ENCODE data around the gene ANO10.

ANO10 gene

DNA sequence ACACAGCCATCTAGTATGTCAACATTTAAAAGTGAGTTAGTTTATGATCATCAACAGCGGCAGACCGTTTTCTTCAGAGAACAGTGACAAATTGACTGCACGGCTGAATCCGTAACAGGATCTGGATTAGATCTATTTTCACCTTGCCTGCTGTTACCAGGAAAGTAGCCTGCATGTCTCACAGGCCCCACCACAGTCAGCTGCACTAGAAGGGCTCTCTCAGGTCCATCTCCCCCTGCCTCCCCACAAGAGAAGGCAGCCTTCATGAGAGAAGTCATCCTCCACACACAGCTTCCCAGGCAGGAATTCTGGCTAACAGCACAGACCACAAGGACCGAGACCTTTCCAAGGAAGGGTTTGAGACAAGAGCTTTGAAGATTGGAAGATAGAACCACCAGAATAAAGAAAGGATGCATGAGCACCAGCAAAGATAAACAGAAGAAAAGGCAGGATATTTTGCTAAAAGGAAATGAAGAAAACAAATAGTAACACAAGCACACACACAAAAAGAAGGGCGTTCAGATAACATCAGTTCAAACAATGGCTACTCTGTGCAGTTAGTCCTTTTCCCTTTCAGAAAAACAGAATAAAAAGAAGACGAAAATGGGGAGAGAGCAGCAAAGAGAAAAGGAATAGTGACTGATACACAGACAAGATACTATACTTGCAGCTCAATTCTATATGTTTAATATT lies 208.0 kb downstream of the ANO10 start:
- DNase-seq (ENCODE audit: low read depth): no peak

GRCh38 chr3:43411429-43411828 lies 210.4 kb downstream of the ANO10 start:
- no peak for DNase-seq (ENCODE audit: low read depth)

DNA sequence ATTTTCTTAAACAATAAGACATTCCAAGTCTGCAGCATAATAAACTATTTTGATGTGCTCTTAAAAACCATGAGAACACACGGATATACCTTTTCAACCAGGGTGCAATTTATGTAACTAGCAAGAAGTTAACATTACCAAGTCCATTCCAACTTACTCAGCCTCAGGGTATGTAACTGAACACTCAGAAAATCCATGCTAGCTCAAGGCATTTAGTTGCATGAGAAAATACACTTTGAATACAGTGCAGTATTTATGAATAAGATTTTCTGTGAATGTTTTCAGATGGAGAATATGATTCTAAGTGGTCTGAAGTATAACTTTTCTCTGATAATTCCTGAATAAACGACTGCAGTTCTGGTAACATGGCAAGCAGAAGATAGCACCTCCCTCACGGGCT lies 211.2 kb downstream of the ANO10 start:
- DNase-seq (ENCODE audit: low read depth): no peak

- DNase-seq (ENCODE audit: low read depth): no peak
Observed at GRCh38 chr3:43409506-43409905, 212.3 kb downstream of the ANO10 start.

DNA sequence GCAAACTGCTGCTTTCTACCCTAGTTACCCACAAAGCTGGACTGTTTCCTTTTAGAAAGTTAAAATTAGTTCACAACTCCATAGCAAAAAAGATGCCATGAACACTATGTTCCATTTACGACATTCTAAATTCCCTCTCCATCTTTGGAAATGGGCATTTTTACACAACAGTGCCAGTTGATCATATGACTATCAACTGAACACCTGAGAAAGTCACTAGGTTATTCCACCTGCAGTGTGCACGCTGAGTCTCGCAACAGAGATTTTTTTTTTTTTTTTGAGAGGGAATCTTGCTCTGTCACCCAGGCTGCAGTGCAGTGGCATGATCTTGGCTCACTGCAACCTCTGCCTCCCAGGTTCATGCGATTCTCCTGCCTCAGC lies 215.2 kb downstream of the ANO10 start:
- DNase-seq (ENCODE audit: low read depth): no peak

GRCh38 chr3:43405888-43406642 lies 215.7 kb downstream of the ANO10 start:
- DNase-seq (ENCODE audit: low read depth): peak; percentile 18

DNA sequence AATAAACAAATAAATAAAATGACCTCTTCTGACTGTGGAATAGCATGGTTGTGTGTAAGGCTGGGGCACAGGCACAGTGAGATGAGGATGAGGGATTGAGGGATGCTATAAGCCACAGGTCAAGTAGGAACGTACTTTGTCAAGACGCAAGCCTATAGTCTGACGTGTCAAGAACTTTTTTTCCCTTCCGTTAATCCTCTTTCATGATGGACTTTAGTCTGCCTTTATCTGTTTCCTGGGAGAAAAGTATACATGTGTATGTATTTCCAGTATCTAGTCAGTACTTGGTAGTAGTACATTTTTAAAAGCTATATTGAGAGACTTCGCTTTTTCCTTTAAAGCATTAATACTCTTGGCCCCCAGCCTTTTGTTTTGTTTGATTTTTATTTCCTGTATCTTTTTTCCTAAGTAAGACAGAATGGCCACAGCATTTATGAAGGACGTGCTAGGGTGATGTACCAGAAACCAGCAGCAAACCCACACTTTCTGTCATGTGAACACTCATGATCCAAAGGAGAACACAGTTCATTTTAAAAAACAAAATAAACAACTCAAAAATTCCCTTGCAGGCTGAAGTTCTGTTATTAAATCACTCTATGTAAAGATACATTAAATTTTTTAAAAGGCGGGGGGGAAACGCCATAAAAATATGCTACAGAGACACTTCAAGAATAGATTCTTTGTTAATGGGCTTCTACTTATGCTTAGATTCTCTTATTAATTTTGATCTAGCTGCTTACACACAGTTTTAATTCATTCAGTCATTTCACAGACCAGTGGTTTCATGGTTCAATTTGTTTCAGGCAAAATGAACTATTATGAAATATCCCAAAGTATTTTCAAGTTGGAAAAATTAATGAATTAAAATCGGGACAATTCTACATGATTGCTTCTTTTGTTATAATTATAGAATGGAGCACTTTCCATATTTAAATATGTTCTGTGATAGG lies 220.8 kb downstream of the ANO10 start:
- no peak for DNase-seq (ENCODE audit: low read depth)

DNA sequence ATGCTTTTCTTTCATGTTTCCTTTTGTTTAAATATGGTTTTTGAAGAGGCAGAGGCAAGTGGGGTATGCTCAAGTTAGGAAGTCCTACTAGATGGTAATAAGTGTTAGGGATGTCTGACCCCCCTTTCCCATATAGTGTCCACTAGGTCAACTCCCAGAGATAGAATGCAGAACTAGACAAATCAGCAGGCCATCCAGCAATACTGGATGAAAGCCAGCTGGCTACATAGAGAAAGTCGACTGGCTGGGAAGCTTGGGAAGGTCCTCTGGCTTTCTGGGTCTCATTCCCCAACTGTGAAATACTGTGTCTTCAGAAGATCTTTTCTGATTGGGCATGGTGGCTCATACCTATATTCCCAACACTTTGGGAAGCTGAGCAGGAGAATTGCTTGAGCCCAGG lies 221.6 kb downstream of the ANO10 start:
- no peak for DNase-seq (ENCODE audit: low read depth)

DNA sequence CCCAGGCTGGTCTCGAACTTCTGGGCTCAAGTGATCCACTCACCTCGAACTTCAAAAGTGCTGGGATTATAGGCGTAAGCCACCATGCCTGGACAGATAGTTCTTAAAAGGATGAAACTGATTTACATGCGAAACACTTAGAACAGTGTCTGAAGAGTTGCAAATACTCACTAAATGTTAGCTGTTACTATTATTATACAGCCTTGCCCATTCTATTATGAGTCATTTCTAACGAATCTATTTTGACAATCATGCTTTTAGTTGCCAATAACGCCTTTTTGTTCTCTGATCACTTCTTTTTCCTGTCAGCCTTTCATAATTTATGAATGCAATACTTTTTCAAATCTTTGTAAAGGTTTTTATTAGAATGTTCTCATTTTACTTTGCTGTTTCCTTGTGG lies 222.8 kb downstream of the ANO10 start:
- DNase-seq (ENCODE audit: low read depth): no peak

DNA sequence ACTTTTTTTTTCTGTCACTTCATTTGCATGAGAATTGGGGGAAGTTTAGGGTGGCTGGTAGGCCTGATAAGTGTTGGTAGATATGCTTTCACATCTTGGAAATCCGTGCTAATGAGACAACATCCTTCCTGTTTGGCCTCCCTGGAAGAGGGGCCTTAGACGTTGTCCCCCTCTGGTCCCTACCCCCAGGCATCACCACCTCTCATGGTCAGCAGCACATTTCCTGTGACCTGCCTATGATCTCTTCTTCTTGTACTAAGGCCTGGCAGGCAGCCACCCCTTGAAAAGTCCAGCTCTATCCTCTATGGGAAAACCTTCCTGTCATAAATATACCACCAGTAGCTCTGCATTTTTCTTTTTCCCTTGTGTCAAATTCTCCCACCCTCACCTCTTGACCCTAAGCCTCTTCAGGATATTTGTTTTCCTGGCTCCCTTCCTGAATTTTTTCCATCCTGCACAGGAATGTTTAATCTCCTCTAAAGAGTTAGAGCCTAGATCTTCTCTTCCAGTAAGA lies 227.7 kb downstream of the ANO10 start:
- DNase-seq (ENCODE audit: low read depth): no peak

GRCh38 chr3:43391621-43392020 lies 230.2 kb downstream of the ANO10 start:
- DNase-seq (ENCODE audit: low read depth): no peak

DNA sequence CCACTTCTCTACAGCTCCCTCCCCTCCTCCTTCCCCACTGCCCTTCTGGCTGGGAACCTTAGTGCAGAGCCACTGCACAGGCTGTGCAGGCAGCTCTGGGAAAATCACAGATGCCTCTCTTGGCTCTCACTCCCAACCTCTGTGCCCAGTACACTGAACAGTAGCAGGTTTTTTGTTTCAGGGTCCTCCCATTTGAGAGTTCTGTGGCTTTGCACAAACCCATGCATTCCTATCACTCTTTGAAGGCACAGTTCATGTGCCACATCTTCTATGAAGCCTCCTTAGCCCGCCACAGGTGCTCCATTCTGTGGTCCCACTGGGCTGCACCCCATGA lies 231.6 kb downstream of the ANO10 start:
- no peak for DNase-seq (ENCODE audit: low read depth)

DNA sequence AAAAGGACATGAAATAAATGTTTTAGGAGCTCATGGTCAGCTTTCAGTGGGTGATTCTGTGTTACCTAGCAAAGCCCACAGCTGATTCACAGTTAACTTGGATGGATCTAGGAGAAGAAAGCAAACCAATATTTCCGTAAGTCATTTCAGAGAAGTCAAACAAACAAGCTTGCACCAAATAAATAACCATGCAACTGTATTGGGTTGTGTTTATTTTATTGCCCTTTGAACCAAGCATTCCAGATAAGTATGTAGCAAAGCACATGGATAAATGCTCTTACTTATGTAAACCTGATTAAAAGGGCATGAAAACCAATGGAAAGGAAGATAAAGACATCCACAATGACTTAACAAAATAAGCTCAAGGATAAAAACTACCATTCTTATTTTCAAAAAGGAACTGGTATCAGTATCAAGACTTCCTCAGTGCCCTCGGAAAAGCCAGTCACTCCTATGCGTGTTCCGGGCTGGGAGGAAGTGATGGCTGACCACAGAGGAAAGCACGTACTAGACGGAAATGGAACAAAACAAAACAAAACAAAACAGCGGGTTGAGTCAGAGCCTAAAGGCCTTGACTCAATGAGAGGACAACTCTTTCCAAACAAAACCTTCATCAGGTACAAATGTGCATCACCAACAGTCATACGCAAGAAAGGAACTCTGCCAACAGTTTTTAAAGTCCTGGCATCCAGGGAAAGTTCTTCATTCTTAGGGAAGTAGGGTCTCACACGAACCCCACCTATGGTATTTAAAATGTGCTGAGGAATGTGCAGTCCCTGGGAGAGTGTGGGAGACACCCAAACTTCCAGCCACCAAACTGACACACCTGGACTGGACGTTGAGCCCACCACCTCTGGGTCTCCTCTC lies 232.2 kb downstream of the ANO10 start:
- no peak for DNase-seq (ENCODE audit: low read depth)

- no peak for DNase-seq (ENCODE audit: low read depth)
Observed at GRCh38 chr3:43388915-43389314, 232.9 kb downstream of the ANO10 start.

- no peak for DNase-seq (ENCODE audit: low read depth)
Observed at GRCh38 chr3:43388175-43388574, 233.6 kb downstream of the ANO10 start.

DNA sequence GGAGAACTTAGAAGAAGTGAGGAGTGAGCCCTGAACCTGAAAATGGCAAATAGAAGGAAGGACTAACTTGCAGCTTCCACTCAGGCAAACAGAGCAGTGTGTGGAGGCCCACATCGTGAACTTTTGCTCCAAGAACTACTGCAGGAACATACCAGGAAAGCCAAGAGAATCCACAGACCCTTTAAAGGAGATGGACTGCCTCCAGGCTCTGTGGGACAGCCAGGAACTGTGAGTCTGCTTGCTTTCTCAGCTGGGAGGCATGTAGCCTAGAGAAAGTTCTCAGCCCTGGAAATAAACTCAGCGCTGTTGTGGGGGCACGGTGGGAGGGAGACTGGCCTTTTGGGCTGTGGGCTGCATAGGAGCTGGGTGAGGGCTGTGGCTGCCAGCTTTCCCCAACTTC lies 242.5 kb downstream of the ANO10 start:
- DNase-seq (ENCODE audit: low read depth): peak; percentile 37

GRCh38 chr3:43378066-43378935 lies 243.5 kb downstream of the ANO10 start:
- no peak for DNase-seq (ENCODE audit: low read depth)

DNA sequence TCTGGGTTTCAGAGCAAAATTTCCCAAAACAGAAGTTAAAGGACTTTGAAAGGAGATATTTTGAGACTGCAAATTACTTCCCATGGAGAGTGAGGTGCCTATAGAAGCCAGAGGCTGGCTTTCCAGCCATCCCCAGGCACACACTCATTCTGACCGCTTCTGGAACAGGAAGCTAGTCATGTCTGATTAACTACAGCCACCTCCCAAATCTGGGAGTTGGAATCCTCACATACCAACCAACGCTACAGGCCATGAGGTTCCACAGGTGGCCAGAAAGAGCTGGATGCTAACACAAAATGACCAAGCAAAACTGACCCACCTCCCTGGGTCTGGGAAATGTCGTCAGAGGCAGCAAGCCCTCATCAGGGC lies 248.3 kb downstream of the ANO10 start:
- no peak for DNase-seq (ENCODE audit: low read depth)

GRCh38 chr3:43372809-43373559 lies 248.8 kb downstream of the ANO10 start:
- no peak for DNase-seq (ENCODE audit: low read depth)

All from GM04504 (cell line).